ENCODE results near the gene ABI3BP.

DNA sequence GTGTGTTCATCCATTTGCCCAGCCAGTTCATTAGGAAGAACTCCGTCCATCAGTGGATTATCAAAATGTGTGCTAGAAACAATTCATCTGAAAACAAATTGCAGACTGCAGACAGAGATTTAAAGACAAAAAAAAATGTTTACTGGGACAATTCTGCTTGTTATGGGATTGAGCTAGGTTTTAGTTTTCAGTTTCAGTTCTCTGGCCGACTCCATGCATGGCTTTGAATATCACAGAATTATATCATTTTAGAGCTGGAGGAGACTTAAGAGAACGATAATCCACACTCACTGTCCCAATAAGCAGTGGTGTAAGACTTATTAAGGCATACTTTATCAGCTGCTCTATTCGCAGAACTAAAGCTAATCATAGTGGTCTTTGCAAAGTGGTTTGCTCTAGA is 232.8 kb downstream of the ABI3BP start:
- no peak for TF ChIP-seq POLR2A (IDR thresholded peaks at IDR 0.05; ENCODE audit: low read depth, low read length)
- TF ChIP-seq TAF1 (IDR thresholded peaks at IDR 0.05; ENCODE audit: low read depth, low read length), result no peak
- no peak for TF ChIP-seq POU2F2 (IDR thresholded peaks at IDR 0.05; ENCODE audit: low read depth, low read length)
- TF ChIP-seq POLR2AphosphoS5 (IDR thresholded peaks at IDR 0.05; ENCODE audit: low read depth, low read length), result no peak
- TF ChIP-seq SPI1 (IDR thresholded peaks at IDR 0.05; ENCODE audit: low read depth, low read length), result no peak
- no peak for TF ChIP-seq PAX5 (IDR thresholded peaks at IDR 0.05; ENCODE audit: insufficient read depth, low read length, severe bottlenecking)
